NCI-H524 (cell line): ENCODE results near the gene ACP4.
"Not testable (repeated sequence)": the region's sequence is repeated elsewhere in the genome, so short reads cannot be mapped to it uniquely, and the experiment has no call there.

ENCODE experiments used
- DNase-seq, 2 experiments: peaks; one replicate each; lab custom pipeline; 2025; lab: John Stamatoyannopoulos, UW

The ACP4 gene, protein sequence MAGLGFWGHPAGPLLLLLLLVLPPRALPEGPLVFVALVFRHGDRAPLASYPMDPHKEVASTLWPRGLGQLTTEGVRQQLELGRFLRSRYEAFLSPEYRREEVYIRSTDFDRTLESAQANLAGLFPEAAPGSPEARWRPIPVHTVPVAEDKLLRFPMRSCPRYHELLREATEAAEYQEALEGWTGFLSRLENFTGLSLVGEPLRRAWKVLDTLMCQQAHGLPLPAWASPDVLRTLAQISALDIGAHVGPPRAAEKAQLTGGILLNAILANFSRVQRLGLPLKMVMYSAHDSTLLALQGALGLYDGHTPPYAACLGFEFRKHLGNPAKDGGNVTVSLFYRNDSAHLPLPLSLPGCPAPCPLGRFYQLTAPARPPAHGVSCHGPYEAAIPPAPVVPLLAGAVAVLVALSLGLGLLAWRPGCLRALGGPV

GRCh38 chr19:50790396-50790795 is at the start of gene ACP4:
Gene ACP4, plus strand, starts transcription at chr19:50790415. Its CDS starts 0 bp downstream, at chr19:50790415.
- DNase-seq: no peak

DNA sequence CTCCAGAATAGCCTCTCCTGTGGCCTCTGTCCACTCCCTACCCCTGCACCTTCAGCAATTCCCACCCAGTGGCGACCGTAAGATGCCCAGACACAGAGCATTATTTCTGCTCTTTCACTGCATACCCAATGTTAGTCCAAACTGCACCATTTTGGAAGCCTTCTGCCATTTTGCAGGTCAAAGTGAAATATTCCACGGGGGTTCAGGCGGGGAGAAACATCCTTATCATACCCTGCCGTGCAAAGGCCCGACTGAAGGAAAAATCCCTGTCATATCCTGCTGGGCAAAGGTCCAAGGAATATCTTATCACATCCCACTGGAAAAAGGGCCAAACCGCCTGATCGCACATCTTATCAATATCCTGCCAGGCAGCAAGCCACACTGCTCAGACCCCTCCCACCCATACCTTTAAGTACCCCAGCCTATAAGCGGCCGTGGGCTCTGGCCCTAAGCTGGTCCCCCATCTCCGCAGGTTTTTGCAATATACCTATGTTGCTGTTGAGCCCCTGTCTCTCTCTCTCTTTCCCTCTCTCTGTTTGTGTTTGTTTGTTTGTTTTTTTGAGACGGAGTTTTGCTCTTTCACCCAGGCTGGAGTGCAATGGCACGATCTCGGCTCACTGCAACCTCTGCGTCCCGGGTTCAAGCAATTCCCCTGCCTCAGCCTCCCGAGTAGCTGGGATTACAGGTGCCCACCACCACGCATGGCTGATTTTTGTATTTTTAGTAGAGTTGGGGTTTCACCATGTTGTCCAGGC is 48.9 kb upstream of the ACP4 start:
- no peak for DNase-seq

GRCh38 chr19:50743537-50743936 is 46.7 kb upstream of the ACP4 start:
- no peak for DNase-seq

DNA sequence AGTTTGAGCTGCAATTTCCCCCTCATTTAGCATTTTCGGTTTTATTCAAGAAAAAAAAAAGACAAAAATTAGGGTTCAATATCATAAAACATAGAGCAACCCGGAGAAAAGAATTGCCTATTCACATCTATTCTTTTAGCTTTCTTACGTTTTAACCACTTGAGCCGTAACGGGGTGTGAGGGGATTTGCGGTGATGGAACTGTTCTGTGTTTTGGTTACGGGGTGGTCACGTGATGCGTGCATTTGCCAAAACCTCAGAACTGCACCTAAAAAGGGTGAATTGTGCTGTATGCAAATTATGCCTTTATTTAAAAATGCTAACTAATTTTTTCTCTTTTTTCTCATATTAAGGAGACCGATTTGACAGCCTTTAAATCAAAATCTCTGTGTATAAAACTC is 45.0 kb upstream of the ACP4 start:
- no peak for DNase-seq

- not testable (repeated sequence) for DNase-seq
These were observed 43.1 kb upstream of the ACP4 start for GRCh38 chr19:50747141-50747540.

- DNase-seq: no peak
These were observed 40.7 kb upstream of the ACP4 start for GRCh38 chr19:50749490-50749889.

- DNase-seq: no peak
These were observed 40.2 kb upstream of the ACP4 start for GRCh38 chr19:50750010-50750409.

DNA sequence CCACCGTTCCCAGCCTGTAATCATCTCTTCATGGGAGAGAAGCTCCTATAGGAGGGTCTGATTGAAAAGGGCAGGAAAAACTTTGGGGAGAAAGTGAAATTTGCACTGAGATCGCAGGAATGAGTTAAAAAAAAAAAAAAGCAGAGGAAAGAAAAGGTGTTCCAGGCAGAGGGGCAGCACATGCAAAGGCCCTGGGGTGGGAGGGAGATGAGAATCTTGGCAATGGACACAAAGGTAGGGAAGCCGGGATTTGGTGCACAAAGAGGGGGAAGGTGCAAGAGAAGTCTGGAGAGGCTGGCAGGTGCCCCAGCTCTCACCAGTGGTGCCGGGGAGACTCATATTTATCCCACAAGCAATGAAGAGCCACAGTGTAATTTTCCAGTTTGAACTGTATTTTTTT is 36.3 kb upstream of the ACP4 start:
- DNase-seq: no peak

DNA sequence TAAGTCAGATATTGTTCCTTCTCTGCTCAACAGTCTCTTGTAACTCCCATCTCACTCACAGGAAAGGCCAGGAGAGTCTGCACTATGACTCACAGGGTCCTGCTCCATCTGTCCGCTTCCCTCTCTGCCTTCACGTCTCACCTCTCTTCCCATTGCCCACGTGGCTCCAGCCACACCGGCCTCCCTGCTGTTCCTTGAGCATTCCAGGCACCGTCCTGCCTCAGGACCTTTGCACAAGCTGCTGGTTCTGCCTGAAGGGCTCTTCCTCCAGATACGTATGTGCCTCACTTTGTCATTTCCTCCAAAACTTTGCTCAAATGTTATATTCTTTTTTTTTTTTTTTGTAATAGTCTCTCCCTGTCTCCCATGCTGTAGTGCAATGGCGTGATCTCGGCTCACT is 34.0 kb upstream of the ACP4 start:
- DNase-seq: not testable (repeated sequence)

- not testable (repeated sequence) for DNase-seq
These were observed 32.6 kb upstream of the ACP4 start for GRCh38 chr19:50757624-50758023.

DNA sequence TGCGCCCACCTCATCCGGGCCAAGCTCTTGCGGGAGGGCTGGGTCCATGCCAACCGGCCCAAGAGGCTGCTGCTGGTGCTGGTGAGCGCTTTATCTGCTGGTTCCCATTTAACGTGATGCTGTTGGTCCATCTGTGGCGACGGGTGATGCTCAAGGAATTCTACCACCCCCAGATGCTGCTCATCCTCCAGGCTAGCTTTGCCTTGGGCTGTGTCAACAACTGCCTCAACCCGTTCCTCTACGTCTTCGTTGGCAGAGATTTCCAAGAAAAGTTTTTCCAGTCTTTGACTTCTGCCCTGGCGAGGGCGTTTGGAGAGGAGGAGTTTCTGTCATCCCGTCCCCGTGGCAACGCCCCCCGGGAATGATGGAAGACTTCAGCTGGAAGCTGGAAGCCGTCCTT is 31.1 kb upstream of the ACP4 start:
- not testable (repeated sequence) for DNase-seq

GRCh38 chr19:50759886-50760285 is 30.3 kb upstream of the ACP4 start:
- peak; percentile 13 to 16 for DNase-seq

- DNase-seq: not testable (repeated sequence)
These were observed 28.7 kb upstream of the ACP4 start for GRCh38 chr19:50761501-50761900.

DNA sequence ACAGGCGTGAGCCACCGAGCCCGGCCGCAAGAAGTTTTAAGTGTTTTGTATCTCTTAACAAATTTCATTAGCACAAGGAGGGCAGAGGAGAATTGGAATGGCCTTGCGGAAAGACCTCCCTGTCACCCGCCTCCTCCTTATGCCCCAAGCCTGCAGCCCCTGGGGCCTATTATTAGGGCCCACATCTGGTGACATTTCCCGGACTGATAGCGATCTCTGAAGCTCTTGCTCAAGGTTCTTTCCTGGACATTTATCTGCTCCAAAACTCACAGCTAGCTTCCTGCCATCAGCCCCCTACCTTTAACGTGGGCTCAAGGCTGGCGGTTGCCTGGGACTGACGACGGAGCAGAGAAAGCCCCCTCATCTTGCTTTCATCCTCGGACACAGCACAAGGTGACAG is 26.7 kb upstream of the ACP4 start:
- not testable (repeated sequence) for DNase-seq

DNA sequence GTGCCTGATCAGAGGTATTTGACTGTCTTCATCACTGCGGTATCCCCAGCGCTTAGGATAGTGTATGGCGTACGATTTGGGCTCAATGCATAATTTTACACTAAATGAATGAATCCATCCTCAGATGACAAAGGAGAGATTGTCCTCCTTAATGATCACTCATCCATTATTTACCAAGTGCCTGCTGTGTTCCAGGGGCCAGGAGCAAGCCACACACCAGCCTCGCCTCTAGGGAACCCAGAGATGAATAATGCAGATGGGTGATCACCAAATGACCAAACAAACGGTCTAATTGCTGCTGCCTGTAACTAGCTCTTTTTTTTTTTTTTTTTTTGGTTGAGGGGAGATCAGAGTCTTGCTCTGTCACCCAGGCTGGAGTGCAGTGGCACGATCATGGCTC is 25.8 kb upstream of the ACP4 start:
- no peak for DNase-seq

- not testable (repeated sequence) for DNase-seq
These were observed 23.5 kb upstream of the ACP4 start for GRCh38 chr19:50766746-50767145.

GRCh38 chr19:50767263-50767662 is 23.0 kb upstream of the ACP4 start:
- not testable (repeated sequence) for DNase-seq

DNA sequence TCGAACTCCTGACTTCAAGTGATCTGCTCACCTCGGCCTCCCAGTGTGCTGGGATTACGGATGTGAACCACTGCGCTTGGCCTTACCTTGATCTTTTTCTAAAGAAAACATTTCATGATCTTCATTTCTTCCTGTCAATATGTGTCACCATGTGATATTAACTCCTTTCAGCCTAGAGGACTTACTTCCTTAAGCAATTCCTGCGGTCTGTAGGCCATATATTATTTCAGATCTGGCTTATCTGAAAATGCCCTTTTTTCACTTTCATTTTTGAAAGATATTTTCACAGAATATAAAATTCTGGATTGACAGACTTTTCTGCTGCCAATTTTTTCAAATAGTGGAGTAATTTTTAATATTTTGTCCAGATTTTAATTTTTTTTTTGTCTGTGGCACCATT is 21.9 kb upstream of the ACP4 start:
- no peak for DNase-seq

GRCh38 chr19:50770164-50770563 is 20.1 kb upstream of the ACP4 start, which contains the start of gene GPR32:
Gene GPR32, plus strand, starts transcription at chr19:50770464. Its CDS starts 137 bp downstream, at chr19:50770601.
- not testable (repeated sequence) for DNase-seq

DNA sequence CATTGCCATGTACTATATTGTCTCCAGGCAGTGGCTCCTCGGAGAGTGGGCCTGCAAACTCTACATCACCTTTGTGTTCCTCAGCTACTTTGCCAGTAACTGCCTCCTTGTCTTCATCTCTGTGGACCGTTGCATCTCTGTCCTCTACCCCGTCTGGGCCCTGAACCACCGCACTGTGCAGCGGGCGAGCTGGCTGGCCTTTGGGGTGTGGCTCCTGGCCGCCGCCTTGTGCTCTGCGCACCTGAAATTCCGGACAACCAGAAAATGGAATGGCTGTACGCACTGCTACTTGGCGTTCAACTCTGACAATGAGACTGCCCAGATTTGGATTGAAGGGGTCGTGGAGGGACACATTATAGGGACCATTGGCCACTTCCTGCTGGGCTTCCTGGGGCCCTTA is 19.3 kb upstream of the ACP4 start:
- DNase-seq: no peak

GRCh38 chr19:50772476-50772875 is 17.7 kb upstream of the ACP4 start:
- DNase-seq: peak in 1 of 2 experiments; percentile 15

GRCh38 chr19:50772912-50773311 is 17.3 kb upstream of the ACP4 start:
- DNase-seq: not testable (repeated sequence)

- DNase-seq: not testable (repeated sequence)
These were observed 16.8 kb upstream of the ACP4 start for GRCh38 chr19:50773454-50773853.
